ENCODE measurements around the gene PHACTR3.

The PHACTR3 gene

GRCh38 chr20:59786801-59787537, 182.6 kb downstream of the PHACTR3 start:
- TF ChIP-seq, protein P1, sequence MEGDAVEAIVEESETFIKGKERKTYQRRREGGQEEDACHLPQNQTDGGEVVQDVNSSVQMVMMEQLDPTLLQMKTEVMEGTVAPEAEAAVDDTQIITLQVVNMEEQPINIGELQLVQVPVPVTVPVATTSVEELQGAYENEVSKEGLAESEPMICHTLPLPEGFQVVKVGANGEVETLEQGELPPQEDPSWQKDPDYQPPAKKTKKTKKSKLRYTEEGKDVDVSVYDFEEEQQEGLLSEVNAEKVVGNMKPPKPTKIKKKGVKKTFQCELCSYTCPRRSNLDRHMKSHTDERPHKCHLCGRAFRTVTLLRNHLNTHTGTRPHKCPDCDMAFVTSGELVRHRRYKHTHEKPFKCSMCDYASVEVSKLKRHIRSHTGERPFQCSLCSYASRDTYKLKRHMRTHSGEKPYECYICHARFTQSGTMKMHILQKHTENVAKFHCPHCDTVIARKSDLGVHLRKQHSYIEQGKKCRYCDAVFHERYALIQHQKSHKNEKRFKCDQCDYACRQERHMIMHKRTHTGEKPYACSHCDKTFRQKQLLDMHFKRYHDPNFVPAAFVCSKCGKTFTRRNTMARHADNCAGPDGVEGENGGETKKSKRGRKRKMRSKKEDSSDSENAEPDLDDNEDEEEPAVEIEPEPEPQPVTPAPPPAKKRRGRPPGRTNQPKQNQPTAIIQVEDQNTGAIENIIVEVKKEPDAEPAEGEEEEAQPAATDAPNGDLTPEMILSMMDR (conservative IDR thresholded peaks at IDR 0.05) = no peak
- TF ChIP-seq ZFX (IDR thresholded peaks at IDR 0.05) = no peak
- no peak overlapping the region for H3K27ac ChIP-seq

- no peak for TF ChIP-seq ZFX (IDR thresholded peaks at IDR 0.05)
- TF ChIP-seq, protein P1 (conservative IDR thresholded peaks at IDR 0.05) = no peak
- no peak overlapping the region for H3K27ac ChIP-seq
Observed at GRCh38 chr20:59787538-59787890, 183.2 kb downstream of the PHACTR3 start.

DNA sequence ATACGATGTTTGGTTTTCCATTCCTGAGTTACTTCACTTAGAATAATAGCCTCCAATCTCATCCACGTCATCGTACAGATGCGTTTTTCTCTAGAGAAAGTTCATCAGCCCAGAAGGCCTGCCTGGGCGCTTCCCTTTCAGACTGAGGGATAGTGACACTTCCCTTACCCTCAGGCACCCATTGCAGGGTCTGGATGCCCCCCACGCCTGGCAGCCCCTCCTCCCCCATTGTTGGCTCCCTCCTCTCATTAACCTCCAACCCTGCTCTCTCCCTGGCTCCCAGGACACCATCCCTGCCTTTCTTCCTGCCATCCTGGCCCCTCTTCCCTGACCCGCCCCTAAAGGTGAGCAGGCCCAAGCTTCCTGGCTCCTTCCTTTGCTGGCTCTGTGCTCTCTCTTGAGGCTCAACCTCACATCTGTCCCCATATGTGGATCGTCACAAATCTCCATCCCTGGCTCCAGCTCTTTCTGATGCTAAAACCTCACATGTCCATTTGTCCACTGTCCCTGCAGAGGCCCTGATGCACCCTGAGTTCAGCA, 183.9 kb downstream of the PHACTR3 start:
- TF ChIP-seq, protein P1 (conservative IDR thresholded peaks at IDR 0.05) = no peak
- TF ChIP-seq ZFX (IDR thresholded peaks at IDR 0.05) = no peak
- no peak overlapping the region for H3K27ac ChIP-seq

DNA sequence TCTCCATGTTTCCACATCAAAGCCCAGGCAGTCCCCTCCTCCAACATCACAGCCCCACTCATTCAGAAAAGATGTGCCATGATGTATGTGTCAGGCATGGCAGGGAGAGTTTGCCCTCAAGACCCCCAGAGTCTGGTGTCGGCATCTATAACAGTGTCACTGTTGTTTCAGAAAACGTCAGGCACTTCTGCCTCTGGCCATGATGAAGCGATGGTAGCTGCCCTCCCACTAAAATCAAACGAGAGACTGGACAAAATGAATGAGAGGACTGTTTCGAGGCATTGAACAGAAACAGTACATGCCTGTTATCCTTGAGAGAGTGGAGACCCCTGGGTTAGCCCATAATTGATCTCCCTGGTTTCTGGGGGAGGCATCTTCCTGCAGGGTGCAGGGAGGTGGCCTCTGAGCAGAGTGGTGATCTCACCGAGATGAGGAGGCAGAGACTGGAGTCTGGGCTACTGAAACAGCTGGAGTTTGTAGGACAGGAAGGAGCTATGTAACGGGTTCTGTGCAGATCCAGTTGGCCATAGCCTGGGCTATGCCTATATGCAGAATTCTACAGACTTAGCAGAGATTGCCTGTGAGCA, 184.6 kb downstream of the PHACTR3 start:
- H3K27ac ChIP-seq = no peak overlapping the region
- TF ChIP-seq, protein P1 (conservative IDR thresholded peaks at IDR 0.05) = no peak
- TF ChIP-seq ZFX (IDR thresholded peaks at IDR 0.05) = no peak

GRCh38 chr20:59789686-59790085, 185.3 kb downstream of the PHACTR3 start:
- no peak overlapping the region for H3K27ac ChIP-seq
- TF ChIP-seq ZFX (IDR thresholded peaks at IDR 0.05) = no peak
- TF ChIP-seq, protein P1 (conservative IDR thresholded peaks at IDR 0.05) = no peak

DNA sequence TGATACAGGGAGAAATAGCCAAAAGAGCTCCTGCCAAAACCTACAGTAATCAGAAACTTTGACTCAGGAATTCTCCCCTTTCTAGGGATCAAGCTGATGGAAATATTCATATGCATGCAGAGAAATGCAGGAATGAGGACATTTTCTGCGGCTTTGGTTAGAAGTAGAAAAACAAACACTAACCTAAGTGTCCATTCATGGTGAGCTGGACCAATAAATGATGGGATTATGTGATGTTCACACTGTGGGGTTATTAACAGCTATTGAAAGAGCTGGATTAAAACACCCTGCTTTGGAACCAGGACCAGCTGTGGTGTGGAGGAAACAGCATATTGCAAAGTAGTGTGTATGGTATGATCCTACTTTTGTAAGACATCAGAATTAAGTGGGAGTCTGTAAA, 186.0 kb downstream of the PHACTR3 start:
- TF ChIP-seq, protein P1 (conservative IDR thresholded peaks at IDR 0.05) = no peak
- TF ChIP-seq ZFX (IDR thresholded peaks at IDR 0.05) = no peak
- H3K27ac ChIP-seq = no peak overlapping the region

DNA sequence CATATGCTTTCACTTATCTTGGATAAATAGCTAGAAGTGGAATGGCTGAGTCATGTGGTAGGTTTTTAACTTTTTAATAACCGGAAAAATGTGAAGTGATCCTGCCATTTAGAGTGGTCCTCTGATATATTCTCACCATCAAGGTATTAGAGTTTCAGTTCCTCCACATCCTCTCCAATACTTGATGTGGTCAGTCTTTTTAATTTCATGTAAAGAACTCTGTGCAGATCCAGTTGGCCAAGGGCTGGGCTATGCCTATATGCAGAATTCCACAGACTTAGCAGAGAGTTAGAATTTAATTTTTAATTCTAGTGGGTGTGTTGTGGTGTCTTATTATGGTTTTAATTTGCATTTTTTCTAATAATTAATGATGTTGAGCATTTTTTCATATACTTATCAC, 188.0 kb downstream of the PHACTR3 start:
- H3K27ac ChIP-seq = no peak overlapping the region
- TF ChIP-seq ZFX (IDR thresholded peaks at IDR 0.05) = no peak
- TF ChIP-seq, protein P1 (conservative IDR thresholded peaks at IDR 0.05) = no peak

Data from C4-2B (cell line).